Measurements from ENCODE around the gene FDXR.
A peak's percentile ranks its signal among the peaks of the same experiment; 100 is the strongest.

FDXR gene

GRCh38 chr17:74831444-74832146, 41.2 kb downstream of the FDXR start:
- no peak for DNase-seq

GRCh38 chr17:74830861-74831260, 41.9 kb downstream of the FDXR start:
- DNase-seq, result no peak

GRCh38 chr17:74827800-74828199, 45.0 kb downstream of the FDXR start:
- no peak for DNase-seq

GRCh38 chr17:74825952-74826719, 46.7 kb downstream of the FDXR start:
- no peak for DNase-seq

- no peak for DNase-seq
These were observed 47.7 kb downstream of the FDXR start for GRCh38 chr17:74824961-74825627.

- DNase-seq, result no peak
These were observed 49.8 kb downstream of the FDXR start for GRCh38 chr17:74822939-74823367.

GRCh38 chr17:74822335-74822938, 50.4 kb downstream of the FDXR start:
- no peak for DNase-seq

- DNase-seq, result no peak
These were observed 51.0 kb downstream of the FDXR start for GRCh38 chr17:74821655-74822334.

- no peak for DNase-seq
These were observed 52.9 kb downstream of the FDXR start for GRCh38 chr17:74819801-74820436.

- DNase-seq, result no peak
These were observed 54.4 kb downstream of the FDXR start for GRCh38 chr17:74818291-74818938.

- no peak for DNase-seq
These were observed 55.7 kb downstream of the FDXR start for GRCh38 chr17:74816905-74817620.

- DNase-seq, result no peak
These were observed 57.0 kb downstream of the FDXR start for GRCh38 chr17:74815550-74816370.

- DNase-seq, result no peak
These were observed 57.7 kb downstream of the FDXR start for GRCh38 chr17:74815067-74815466.

- DNase-seq, result peak; percentile 14
These were observed 58.3 kb downstream of the FDXR start for GRCh38 chr17:74814453-74814852.

All from stimulated activated CD4-positive, alpha-beta T cell treated with anti-CD3 and anti-CD28 coated beads, Interleukin-15, amount 100 ng/mL, for 24 hours (primary cell).